Measurements from ENCODE around the gene NR1H4.
"Not testable (repeated sequence)": the region's sequence is repeated elsewhere in the genome, so short reads cannot be mapped to it uniquely, and the experiment has no call there.

NR1H4 gene

GRCh38 chr12:100584256-100584655 lies 110.6 kb downstream of the NR1H4 start:
- CTCF ChIA-PET = no interaction called here

GRCh38 chr12:100591979-100592378 lies 118.3 kb downstream of the NR1H4 start:
- TF ChIP-seq CTCF (IDR thresholded peaks at IDR 0.05; ENCODE audit: insufficient read depth, low read length, missing control alignments) = no peak
- no peak overlapping the region for H3K4me3 ChIP-seq (ENCODE audit: low read depth, low read length)
- ChIA-PET CTCF (no interaction called here), POLR2A (no interaction called here)
- DNase-seq (ENCODE audit: low read depth, low spot score) = no peak

More at GRCh38 chr12:100584256-100584655, 110.6 kb downstream of the NR1H4 start:
- TF ChIP-seq CTCF (IDR thresholded peaks at IDR 0.05; ENCODE audit: insufficient read depth, low read length, missing control alignments) = no peak
- POLR2A ChIA-PET = interaction anchor here (0.7 kb wide), 1 partner anchor 11 kb away, joined by 3 read pairs; no protein-coding TSS in a partner anchor
- no peak for DNase-seq (ENCODE audit: low read depth, low spot score)
- no peak overlapping the region for H3K4me3 ChIP-seq (ENCODE audit: low read depth, low read length)

- CTCF ChIA-PET = no interaction called here
- TF ChIP-seq CTCF (IDR thresholded peaks at IDR 0.05; ENCODE audit: insufficient read depth, low read length, missing control alignments) = no peak
- POLR2A ChIA-PET = no interaction called here
- peak overlapping the region; percentile 20 for H3K4me3 ChIP-seq (ENCODE audit: low read depth, low read length)
- no peak for DNase-seq (ENCODE audit: low read depth, low spot score)
Observed at GRCh38 chr12:100593490-100593889, 119.8 kb downstream of the NR1H4 start.

- no peak for TF ChIP-seq CTCF (IDR thresholded peaks at IDR 0.05; ENCODE audit: insufficient read depth, low read length, missing control alignments)
- no peak for DNase-seq (ENCODE audit: low read depth, low spot score)
- POLR2A ChIA-PET = no interaction called here
- H3K4me3 ChIP-seq (ENCODE audit: low read depth, low read length) = no peak overlapping the region
- CTCF ChIA-PET = no interaction called here
Observed at GRCh38 chr12:100601626-100602025, 128.0 kb downstream of the NR1H4 start.

- POLR2A ChIA-PET; DNase-seq (ENCODE audit: low read depth, low spot score); H3K4me3 ChIP-seq (ENCODE audit: low read depth, low read length): not testable (repeated sequence)
- CTCF ChIA-PET = interaction anchor here (0.8 kb wide), 1 partner anchor 9 kb away, joined by 3 read pairs; no protein-coding TSS in a partner anchor
Observed at GRCh38 chr12:100602997-100603396, 129.3 kb downstream of the NR1H4 start.

GRCh38 chr12:100608776-100609175 lies 135.1 kb downstream of the NR1H4 start:
- ChIA-PET CTCF (no interaction called here), POLR2A (no interaction called here)
- no peak for TF ChIP-seq CTCF (IDR thresholded peaks at IDR 0.05; ENCODE audit: insufficient read depth, low read length, missing control alignments)
- H3K4me3 ChIP-seq (ENCODE audit: low read depth, low read length) = no peak overlapping the region
- no peak for DNase-seq (ENCODE audit: low read depth, low spot score)

- no peak overlapping the region for H3K4me3 ChIP-seq (ENCODE audit: low read depth, low read length)
- TF ChIP-seq CTCF (IDR thresholded peaks at IDR 0.05; ENCODE audit: insufficient read depth, low read length, missing control alignments) = no peak
- ChIA-PET POLR2A (no interaction called here), CTCF (no interaction called here)
- no peak for DNase-seq (ENCODE audit: low read depth, low spot score)
Observed at GRCh38 chr12:100610666-100611430, 137.2 kb downstream of the NR1H4 start.
